ENCODE data around the gene AZIN2. TPM values are rescaled to one million over a fixed set of nuclear protein-coding genes. Genes with fewer than 3 reads are reported as not detected.
"Not testable (repeated sequence)": the region's sequence is repeated elsewhere in the genome, so short reads cannot be mapped to it uniquely, and the experiment has no call there.

AZIN2 gene
- total and polyA plus RNA-seq, 5 experiments from 2014 or later, result 5.9 to 11.3 (median 10.6) TPM

GRCh38 chr1:33064284-33064683, 16.7 kb upstream of the AZIN2 start:
- DNase-seq, ATAC-seq, H3K4me3 Mint-ChIP-seq, H3K4me1 Mint-ChIP-seq, POLR2A ChIA-PET: not testable (repeated sequence)
- peaks cover 2 to 55% (median 48%) of the 10 kb centered on the region in 3 donors for H3K36me3 Mint-ChIP-seq
- H3K9me3 Mint-ChIP-seq, result peaks cover 8 to 77% (median 44%) of the 10 kb centered on the region in 9 donors
- H3K27me3 Mint-ChIP-seq, result peaks cover 0 to 11% (median 3%) of the 10 kb centered on the region in 5 donors
- H3K27ac Mint-ChIP-seq, result peak overlapping the region in 3 of 10 donors; percentile 53 to 70 (median 56)

- peaks cover 8 to 73% (median 44%) of the 10 kb centered on the region in 9 donors for H3K9me3 Mint-ChIP-seq
- no peak overlapping the region for H3K4me3 Mint-ChIP-seq
- H3K36me3 Mint-ChIP-seq, result peaks cover 2 to 55% (median 48%) of the 10 kb centered on the region in 3 donors
- DNase-seq (no peak), ATAC-seq (no peak)
- H3K27ac Mint-ChIP-seq, result no peak overlapping the region
- H3K27me3 Mint-ChIP-seq, result peaks cover 0 to 11% (median 6%) of the 10 kb centered on the region in 5 donors
- POLR2A ChIA-PET, result no interaction called here
- H3K4me1 Mint-ChIP-seq, result peaks cover 0 to 2% (median 0%) of the 10 kb centered on the region in 4 donors
Measured at GRCh38 chr1:33065301-33065700, 15.7 kb upstream of the AZIN2 start.

GRCh38 chr1:33066477-33066876, 14.5 kb upstream of the AZIN2 start:
- Mint-ChIP-seq H3K9me3 (peaks cover 8 to 64% (median 44%) of the 10 kb centered on the region in 9 donors), H3K36me3 (peaks cover 2 to 55% (median 48%) of the 10 kb centered on the region in 3 donors), H3K27me3 (peaks cover 0 to 11% (median 6%) of the 10 kb centered on the region in 5 donors)
- H3K4me1 Mint-ChIP-seq, H3K4me3 Mint-ChIP-seq, ATAC-seq, H3K27ac Mint-ChIP-seq, POLR2A ChIA-PET, DNase-seq: not testable (repeated sequence)

- H3K27ac Mint-ChIP-seq, DNase-seq, POLR2A ChIA-PET, H3K4me1 Mint-ChIP-seq, H3K4me3 Mint-ChIP-seq, ATAC-seq: not testable (repeated sequence)
- peaks cover 0 to 43% (median 38%) of the 10 kb centered on the region in 3 donors for H3K36me3 Mint-ChIP-seq
- peaks cover 8 to 47% (median 35%) of the 10 kb centered on the region in 9 donors for H3K9me3 Mint-ChIP-seq
- H3K27me3 Mint-ChIP-seq, result peaks cover 0 to 11% (median 6%) of the 10 kb centered on the region in 5 donors
Measured at GRCh38 chr1:33068108-33068507, 12.8 kb upstream of the AZIN2 start.

- no peak for ATAC-seq
- Mint-ChIP-seq H3K27ac (no peak overlapping the region), H3K4me3 (no peak overlapping the region)
Measured at GRCh38 chr1:33070628-33071027, 10.3 kb upstream of the AZIN2 start.

GRCh38 chr1:33072707-33073106, 8.2 kb upstream of the AZIN2 start:
- H3K27ac Mint-ChIP-seq, result no peak overlapping the region
- H3K9me3 Mint-ChIP-seq, result peaks cover 0 to 3% (median under 1%) of the 10 kb centered on the region in 9 donors
- ATAC-seq (no peak), DNase-seq (no peak)
- no peak overlapping the region for H3K4me3 Mint-ChIP-seq
- peaks cover 0 to 6% (median 0%) of the 10 kb centered on the region in 4 donors for H3K4me1 Mint-ChIP-seq
- H3K36me3 Mint-ChIP-seq, result peaks cover 0 to 2% (median under 1%) of the 10 kb centered on the region in 3 donors
- peaks cover 0 to 3% (median 2%) of the 10 kb centered on the region in 5 donors for H3K27me3 Mint-ChIP-seq
- POLR2A ChIA-PET, result no interaction called here

More at GRCh38 chr1:33070628-33071027, 10.3 kb upstream of the AZIN2 start:
- Mint-ChIP-seq H3K9me3 (peaks cover 3 to 22% (median 16%) of the 10 kb centered on the region in 9 donors), H3K27me3 (peaks cover 0 to 11% (median 6%) of the 10 kb centered on the region in 5 donors), H3K4me1 (peaks cover 0 to 6% (median 0%) of the 10 kb centered on the region in 4 donors), H3K36me3 (peaks cover 0 to 22% (median 19%) of the 10 kb centered on the region in 3 donors)
- DNase-seq, result no peak
- POLR2A ChIA-PET, result no interaction called here

- Mint-ChIP-seq H3K27me3 (peaks cover 0 to 3% (median 0%) of the 10 kb centered on the region in 5 donors), H3K36me3 (no peaks in the 10 kb centered on the region), H3K4me1 (peaks cover 0 to 6% (median 0%) of the 10 kb centered on the region in 4 donors), H3K9me3 (no peaks in the 10 kb centered on the region), H3K27ac (peak overlapping the region in 1 of 10 donors; percentile 7), H3K4me3 (no peak overlapping the region)
- ATAC-seq (no peak), DNase-seq (no peak)
- POLR2A ChIA-PET, result interaction anchor here (0.7 to 0.8 kb wide), 3 partner anchors 16 to 1922 kb away, joined by 3 to 4 read pairs (median 4); no protein-coding TSS in a partner anchor
Measured at GRCh38 chr1:33074193-33074945, 6.6 kb upstream of the AZIN2 start.

- Mint-ChIP-seq H3K36me3 (no peaks in the 10 kb centered on the region), H3K4me3 (no peak overlapping the region), H3K27me3 (peaks cover 0 to 3% (median 0%) of the 10 kb centered on the region in 5 donors), H3K27ac (peak overlapping the region in 1 of 10 donors; percentile 78), H3K9me3 (no peaks in the 10 kb centered on the region), H3K4me1 (peaks cover 15 to 30% (median 28%) of the 10 kb centered on the region in 4 donors)
- ATAC-seq (no peak), DNase-seq (no peak)
- POLR2A ChIA-PET, result interaction anchor here (0.7 to 1.2 kb wide), 4 partner anchors 23 to 564 kb away, joined by 3 to 4 read pairs (median 4); no protein-coding TSS in a partner anchor
Measured at GRCh38 chr1:33078030-33078591, 2.8 kb upstream of the AZIN2 start.

- Mint-ChIP-seq H3K27ac (peak overlapping the region; percentile 45 to 94 (median 90)), H3K4me3 (peak overlapping the region; percentile 73 to 90 (median 88)), H3K9me3 (no peaks in the 10 kb centered on the region), H3K36me3 (peaks cover 0 to 4% (median 0%) of the 10 kb centered on the region in 3 donors), H3K4me1 (peaks cover 21 to 41% (median 33%) of the 10 kb centered on the region in 4 donors), H3K27me3 (peaks cover 0 to 3% (median 0%) of the 10 kb centered on the region in 5 donors)
- POLR2A ChIA-PET, result interaction anchor here (0.6 to 2.3 kb wide), 8 partner anchors 8 to 966 kb away, joined by 3 to 16 read pairs (median 6); partner anchors contain the start of genes RBBP4 and RNF19B
- no peak for DNase-seq
- ATAC-seq, result no peak
Measured at GRCh38 chr1:33080373-33080772, 580 bp upstream of the AZIN2 start.

GRCh38 chr1:33081554-33082305, 777 bp downstream of the AZIN2 start:
- peak overlapping the region in 9 of 10 donors; percentile 44 to 90 (median 79) for H3K27ac Mint-ChIP-seq
- ATAC-seq (peak in 1 of 2 donors; percentile 5), DNase-seq (peak in 2 of 10 donors; percentile 11 to 36)
- peaks cover 0 to 5% (median 0%) of the 10 kb centered on the region in 3 donors for H3K36me3 Mint-ChIP-seq
- no peaks in the 10 kb centered on the region for H3K9me3 Mint-ChIP-seq
- H3K4me1 Mint-ChIP-seq, result peaks cover 25 to 55% (median 35%) of the 10 kb centered on the region in 4 donors
- POLR2A ChIA-PET, result interaction anchor here (0.8 to 2.3 kb wide), 5 partner anchors 15 to 117 kb away, joined by 3 to 16 read pairs (median 5); partner anchors contain the start of gene RNF19B
- peaks cover 0 to 3% (median 0%) of the 10 kb centered on the region in 5 donors for H3K27me3 Mint-ChIP-seq
- peak overlapping the region; percentile 73 to 90 (median 88) for H3K4me3 Mint-ChIP-seq

GRCh38 chr1:33082575-33083108, 1.7 kb downstream of the AZIN2 start:
- Mint-ChIP-seq H3K4me1 (peaks cover 26 to 59% (median 40%) of the 10 kb centered on the region in 4 donors), H3K36me3 (peaks cover 0 to 5% (median 0%) of the 10 kb centered on the region in 3 donors), H3K4me3 (peak overlapping the region; percentile 43 to 90 (median 72)), H3K27ac (peak overlapping the region in 7 of 10 donors; percentile 4 to 67 (median 41)), H3K27me3 (peaks cover 0 to 3% (median 0%) of the 10 kb centered on the region in 5 donors), H3K9me3 (no peaks in the 10 kb centered on the region)
- DNase-seq (no peak), ATAC-seq (no peak)
- POLR2A ChIA-PET, result interaction anchor here (1.2 kb wide), 1 partner anchor 20 kb away, joined by 3 read pairs; no protein-coding TSS in a partner anchor

All from naive thymus-derived CD8-positive, alpha-beta T cell (primary cell).